HepG2 (cell line): ENCODE measurements around the gene COBLL1. TPM values are rescaled to one million over a fixed set of nuclear protein-coding genes. Genes with fewer than 3 reads are reported as not detected.

Experiments used
- ATAC-seq: fragments of 200-7000 bp; cut with Tn5 transposase; 3 replicates; pipeline ENCODE4 v1.9.1; 2020; ENCODE audit warnings: mild to moderate bottlenecking, moderate library complexity
- BruUV-seq: library from RNA; stranded (reverse); fragments of 400-500 nt; replicated peaks from 2 replicates; lab custom pipeline; 2021; lab: Mats Ljungman, UMichigan
- CTCF ChIA-PET: fragments of 300-600 bp; formaldehyde crosslinking; extraction: SDS; loops from one replicate; lab custom pipeline; 2021; ENCODE audit warnings: low total read pairs, inconsistent platforms, low intra/inter-chr PET ratio; lab: Yijun Ruan, JAX
- POLR2A ChIA-PET: fragments of 350-600 bp; sonication (Branson Sonifier 250); formaldehyde crosslinking; loops from one replicate; lab custom pipeline; 2020; ENCODE audit warnings: antibody characterized with exemption, inconsistent platforms; lab: Yijun Ruan, JAX
- DNase-seq: peaks from one replicate; pipeline ENCODE4 v3.0.0-alpha.2; 2015; ENCODE audit warnings: low spot score
- FAIRE-seq: peaks from 3 replicates; lab custom pipeline; 2011; peaks lifted over from hg19 to GRCh38; lab: Jason Lieb, UNC
- H2AFZ ChIP-seq: one replicate; pipeline ENCODE4 v1.6.1; 2011; ENCODE audit warnings: low read length, inconsistent platforms
- H3K27ac ChIP-seq: fragments of 300-600 bp; 3 replicates; pipeline ENCODE4 v1.8.0; 2011; ENCODE audit warnings: mixed run types, mild to moderate bottlenecking, mixed read lengths, low read length, inconsistent platforms; ENCODE audit not compliant: insufficient read depth; ENCODE audit errors: extremely low read length
- H3K27me3 ChIP-seq, 2 experiments: fragments of 200-600 bp in 1 of 2; 2 replicates in 1 of 2; 3 replicates in 1 of 2; pipeline versions ENCODE4 v1.6.0 to v1.8.0; 2011; ENCODE audit warnings: low read length in 2 of 2, mild to moderate bottlenecking in 2 of 2, moderate library complexity in 2 of 2, inconsistent platforms in 1 of 2; ENCODE audit not compliant: insufficient read depth in 2 of 2, control insufficient read depth in 1 of 2
- H3K36me3 ChIP-seq, 2 experiments: fragments of 200-600 bp in 1 of 2; replicated peaks in 1 of 2; 2 replicates in 1 of 2; 3 replicates in 1 of 2; pipeline versions ENCODE4 v1.5.1 to v1.8.0; 2011; ENCODE audit warnings: low read length in 2 of 2, inconsistent platforms in 1 of 2; ENCODE audit not compliant: insufficient read depth in 2 of 2, control insufficient read depth in 1 of 2
- H3K4me1 ChIP-seq: 2 replicates; pipeline ENCODE4 v1.5.1; 2012; ENCODE audit warnings: low read length, inconsistent platforms; ENCODE audit not compliant: insufficient read depth
- H3K4me2 ChIP-seq: 2 replicates; pipeline ENCODE4 v1.6.0; 2011; ENCODE audit warnings: low read depth, low read length, inconsistent platforms
- H3K4me3 ChIP-seq, 3 experiments: fragments of 200-600 bp in 1 of 3; sonication (generic), shearing (Covaris generic) in 1 of 3; replicated peaks in 1 of 3; 2 replicates each; pipeline ENCODE4 v1.5.1; 2011 to 2016; ENCODE audit warnings: low read length in 3 of 3, inconsistent platforms in 2 of 3, low read depth in 2 of 3, mild to moderate bottlenecking in 2 of 3, control low read depth in 1 of 3, mixed read lengths in 1 of 3; ENCODE audit not compliant: insufficient read depth in 1 of 3
- H3K79me2 ChIP-seq: one replicate; pipeline ENCODE4 v1.6.1; 2011; ENCODE audit warnings: low read length, inconsistent platforms; ENCODE audit not compliant: insufficient read depth
- H3K9ac ChIP-seq: 2 replicates; pipeline ENCODE4 v1.6.0; 2011; ENCODE audit warnings: mild to moderate bottlenecking, low read depth, low read length, inconsistent platforms; ENCODE audit not compliant: insufficient read depth
- H3K9me3 ChIP-seq: 2 replicates; pipeline ENCODE4 v1.5.1; 2012; ENCODE audit warnings: mild to moderate bottlenecking, low read length
- H4K20me1 ChIP-seq: 2 replicates; pipeline ENCODE4 v1.6.0; 2011; ENCODE audit warnings: inconsistent platforms, mild to moderate bottlenecking, low read length, moderate library complexity; ENCODE audit not compliant: insufficient read depth
- TARDBP ChIP-seq: sonication (generic); formaldehyde crosslinking; IDR thresholded peaks from 2 replicates; pipeline ENCODE4 v1.8.0; 2022; ENCODE audit warnings: mild to moderate bottlenecking, missing genetic modification reagents
- XRCC5 ChIP-seq: fragments of 200-400 bp; formaldehyde crosslinking; optimal IDR thresholded peaks from 2 replicates; pipeline ENCODE3; 2017; ENCODE audit warnings: mild to moderate bottlenecking, low read length
- ZNF292 ChIP-seq: sonication (generic); formaldehyde crosslinking; IDR thresholded peaks from 2 replicates; pipeline ENCODE4 v1.8.1; 2022; ENCODE audit warnings: mild to moderate bottlenecking, low read depth, missing genetic modification reagents, borderline replicate concordance
- ZNF33A ChIP-seq: sonication (generic); formaldehyde crosslinking; IDR thresholded peaks from 2 replicates; pipeline ENCODE4 v1.5.1; 2020; ENCODE audit warnings: missing genetic modification reagents, mild to moderate bottlenecking, moderate library complexity, borderline replicate concordance
- ZNF713 ChIP-seq: sonication (generic); formaldehyde crosslinking; IDR thresholded peaks from 2 replicates; pipeline ENCODE4 v1.4.0; 2020; ENCODE audit warnings: mild to moderate bottlenecking, missing genetic modification reagents
- ZNF777 ChIP-seq: sonication (generic); formaldehyde crosslinking; IDR thresholded peaks from 2 replicates; pipeline ENCODE4 v1.4.0; 2020; ENCODE audit warnings: missing genetic modification reagents
- WGBS: methylation state at CpG from one replicate; pipeline ENCODE4 v1.1.6; 2017; ENCODE audit warnings: low lambda C conversion rate; 5-methylcytosine and 5-hydroxymethylcytosine counted together
- in situ Hi-C: cut with HindIII; loops from 2 replicates; pipeline ENCODE4 v1.10.0; 2017; ENCODE audit warnings: low pct_unique_long_range_greater_than_20kb; ENCODE audit not compliant: extremely low pct_ligation_motif_present
- intact Hi-C: fragments of 100-400 bp; cut with micrococcal nuclease; formaldehyde crosslinking; loops from one replicate; pipeline ENCODE4 v1.10.0; 2022; ENCODE audit not compliant: unreplicated experiment
- polyA plus RNA-seq, 8 experiments: library from polyadenylated mRNA; depleted of rRNA in 3 of 8; stranded (reverse) in 7 of 8; unstranded in 1 of 8; fragments of >200 nt; fragmentation: Illumina TruSeq in 4 of 8; extraction: Trizol in 4 of 8; gene quantifications; 2 replicates each; pipeline versions ENCODE4 v1.2.1 to v1.2.3, GENCODE V29; 2011 to 2016; ENCODE audit warnings: low read depth in 4 of 8, missing spikeins in 1 of 8, mixed read lengths in 1 of 8; ENCODE audit not compliant: insufficient read depth in 1 of 8
- total RNA-seq, 5 experiments: library from RNA; depleted of rRNA; stranded (reverse); fragments of >200 nt; fragmentation: Illumina TruSeq; extraction: Trizol; gene quantifications; 2 replicates each; pipeline ENCODE4 v1.2.3, GENCODE V29; 2016; ENCODE audit warnings: low read depth in 1 of 5
- TF ChIP-seq, protein P1 (sequence below): sonication (generic); formaldehyde crosslinking; conservative IDR thresholded peaks from 2 replicates; pipeline ENCODE4 v1.4.0; 2020; ENCODE audit warnings: missing genetic modification reagents
- TF ChIP-seq, protein P2 (sequence below): IDR thresholded peaks from 2 replicates; pipeline ENCODE4 v1.6.1; 2012; ENCODE audit warnings: low read depth, low read length, improper control_type of control experiment

Gene COBLL1
- total and polyA plus RNA-seq, 2 of the 13 experiments (the other 11 are each of a cell fraction or from before 2014, with no cell fraction given): 32.6 to 86.8 TPM

DNA sequence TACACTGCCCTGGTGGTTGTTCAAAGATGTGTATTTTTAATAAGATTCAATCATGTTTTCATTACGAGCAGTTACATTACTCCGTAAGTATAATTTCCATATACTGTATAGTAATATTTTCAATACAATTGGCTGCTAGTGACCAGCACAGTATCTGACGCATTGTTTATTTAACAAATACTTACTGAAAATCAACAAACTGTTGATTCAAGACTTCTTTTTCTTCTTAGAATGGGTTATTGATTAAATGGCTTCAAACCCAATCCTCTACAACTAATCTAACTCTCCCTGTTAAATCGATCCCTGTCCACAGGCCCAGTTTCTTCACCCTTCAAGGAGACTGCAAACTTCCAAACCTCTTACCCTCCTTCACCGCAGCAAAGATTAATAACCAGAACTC lies 18.5 kb downstream of the COBLL1 start (continued):
- TF ChIP-seq, protein P1, sequence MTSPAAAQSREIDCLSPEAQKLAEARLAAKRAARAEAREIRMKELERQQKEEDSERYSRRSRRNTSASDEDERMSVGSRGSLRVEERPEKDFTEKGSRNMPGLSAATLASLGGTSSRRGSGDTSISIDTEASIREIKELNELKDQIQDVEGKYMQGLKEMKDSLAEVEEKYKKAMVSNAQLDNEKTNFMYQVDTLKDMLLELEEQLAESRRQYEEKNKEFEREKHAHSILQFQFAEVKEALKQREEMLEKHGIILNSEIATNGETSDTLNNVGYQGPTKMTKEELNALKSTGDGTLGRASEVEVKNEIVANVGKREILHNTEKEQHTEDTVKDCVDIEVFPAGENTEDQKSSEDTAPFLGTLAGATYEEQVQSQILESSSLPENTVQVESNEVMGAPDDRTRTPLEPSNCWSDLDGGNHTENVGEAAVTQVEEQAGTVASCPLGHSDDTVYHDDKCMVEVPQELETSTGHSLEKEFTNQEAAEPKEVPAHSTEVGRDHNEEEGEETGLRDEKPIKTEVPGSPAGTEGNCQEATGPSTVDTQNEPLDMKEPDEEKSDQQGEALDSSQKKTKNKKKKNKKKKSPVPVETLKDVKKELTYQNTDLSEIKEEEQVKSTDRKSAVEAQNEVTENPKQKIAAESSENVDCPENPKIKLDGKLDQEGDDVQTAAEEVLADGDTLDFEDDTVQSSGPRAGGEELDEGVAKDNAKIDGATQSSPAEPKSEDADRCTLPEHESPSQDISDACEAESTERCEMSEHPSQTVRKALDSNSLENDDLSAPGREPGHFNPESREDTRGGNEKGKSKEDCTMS (CRISPR knock-in tag): no peak
- TF ChIP-seq, protein P2, sequence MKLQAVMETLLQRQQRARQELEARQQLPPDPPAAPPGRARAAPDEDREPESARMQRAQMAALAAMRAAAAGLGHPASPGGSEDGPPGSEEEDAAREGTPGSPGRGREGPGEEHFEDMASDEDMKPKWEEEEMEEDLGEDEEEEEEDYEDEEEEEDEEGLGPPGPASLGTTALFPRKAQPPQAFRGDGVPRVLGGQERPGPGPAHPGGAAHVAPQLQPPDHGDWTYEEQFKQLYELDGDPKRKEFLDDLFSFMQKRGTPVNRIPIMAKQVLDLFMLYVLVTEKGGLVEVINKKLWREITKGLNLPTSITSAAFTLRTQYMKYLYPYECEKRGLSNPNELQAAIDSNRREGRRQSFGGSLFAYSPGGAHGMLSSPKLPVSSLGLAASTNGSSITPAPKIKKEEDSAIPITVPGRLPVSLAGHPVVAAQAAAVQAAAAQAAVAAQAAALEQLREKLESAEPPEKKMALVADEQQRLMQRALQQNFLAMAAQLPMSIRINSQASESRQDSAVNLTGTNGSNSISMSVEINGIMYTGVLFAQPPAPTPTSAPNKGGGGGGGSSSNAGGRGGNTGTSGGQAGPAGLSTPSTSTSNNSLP: no peak
- TF ChIP-seq ZNF33A (CRISPR knock-in tag) (no peak), XRCC5 (no peak), TARDBP (CRISPR knock-in tag) (no peak)
- TF ChIP-seq, all 625 proteins: peak for 9

DNA sequence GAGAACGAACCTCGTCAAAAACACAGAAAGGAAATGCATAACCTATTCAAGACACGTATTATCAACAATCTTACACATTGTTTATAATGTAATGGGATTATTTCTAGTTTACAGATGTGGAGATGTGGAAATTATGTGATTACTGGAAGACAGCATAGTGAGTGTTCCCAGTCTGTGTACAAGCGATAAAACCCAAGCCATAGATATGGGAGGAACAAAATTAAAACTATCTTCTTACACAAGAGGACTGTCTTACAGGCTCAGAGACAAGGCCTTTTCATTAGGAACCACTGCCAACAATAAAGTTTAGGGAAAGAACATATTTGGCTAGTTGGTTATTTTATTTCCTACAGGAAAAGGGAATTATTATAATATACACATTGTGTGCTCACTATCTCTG lies 20.3 kb downstream of the COBLL1 start:
- H4K20me1 ChIP-seq: no peaks in the 10 kb centered on the region
- H3K4me1 ChIP-seq: peaks cover 65% of the 10 kb centered on the region
- WGBS: 91% methylated on average over 4 of the region's 4 CpGs
- no peak for FAIRE-seq
- no peak for DNase-seq
- no peak overlapping the region for H3K9ac ChIP-seq
- TSS peak; percentile 2 for BruUV-seq
- in situ Hi-C loops (no loop called here), intact Hi-C loops (no loop called here)
- H3K79me2 ChIP-seq: peaks cover 84% of the 10 kb centered on the region
- no peak overlapping the region for H3K4me3 ChIP-seq
- no peak overlapping the region for H3K27ac ChIP-seq
- ATAC-seq: no peak
- no peaks in the 10 kb centered on the region for H3K27me3 ChIP-seq
- CTCF ChIA-PET: no interaction called here
- no peaks in the 10 kb centered on the region for H3K36me3 ChIP-seq
- POLR2A ChIA-PET: no interaction called here
- H2AFZ ChIP-seq: no peak overlapping the region
- no peak for TF ChIP-seq ZNF777
- no peak for TF ChIP-seq ZNF713 (CRISPR knock-in tag)
- no peak for TF ChIP-seq ZNF292 (CRISPR knock-in tag)
- H3K9me3 ChIP-seq: no peaks in the 10 kb centered on the region
- no peak overlapping the region for H3K4me2 ChIP-seq
